GM23248 (cell line): Measurements from ENCODE around the gene EIF4ENIF1.

ENCODE experiments used
- EZH2 ChIP-seq: fragments of 200-600 bp; sonication (generic); IDR thresholded peaks from 2 replicates; pipeline ENCODE4 v1.6.1; 2018; ENCODE audit warnings: antibody characterized with exemption, mild to moderate bottlenecking; ENCODE audit not compliant: insufficient read depth, poor library complexity, severe bottlenecking
- EZH2phosphoT487 ChIP-seq: fragments of 200-600 bp; sonication (generic); IDR thresholded peaks from 2 replicates; pipeline ENCODE4 v1.6.1; 2018; ENCODE audit warnings: antibody characterized with exemption, moderate library complexity, mild to moderate bottlenecking, low read depth; ENCODE audit not compliant: insufficient read depth

GRCh38 chr22:31501738-31502137 is 12.1 kb upstream of the EIF4ENIF1 start:
- no peak for TF ChIP-seq EZH2
- no peak for TF ChIP-seq EZH2phosphoT487
